Heart right ventricle (tissue), 16 donors: ENCODE measurements around the gene PKD1L1. TPM values are rescaled to one million over a fixed set of nuclear protein-coding genes. Genes with fewer than 3 reads are reported as not detected.

Experiments
- ATAC-seq, 8 donors: fragments of 200-7000 bp; cut with Tn5 transposase; one replicate each; pipeline ENCODE4 v1.9.1; 2020; ENCODE audit warnings: mild to moderate bottlenecking in 8 of 8, moderate library complexity in 8 of 8, moderate number of reproducible peaks in 1 of 8
- DNase-seq, 2 donors: peaks; one replicate each; pipeline ENCODE4 v3.0.0-alpha.2; 2020
- H3K27ac ChIP-seq, 10 donors: fragments of 200-600 bp; sonication (generic) in 2 of 10; one replicate each; pipeline versions ENCODE4 v1.5.0 to v1.8.0; 2020 to 2022; ENCODE audit warnings: mild to moderate bottlenecking in 3 of 10
- H3K27me3 ChIP-seq, 7 donors: fragments of 200-600 bp; one replicate each; pipeline ENCODE4 v1.8.0; 2021 to 2022; ENCODE audit warnings: mild to moderate bottlenecking in 2 of 7
- H3K36me3 ChIP-seq, 9 donors: fragments of 200-600 bp; sonication (generic) in 1 of 9; one replicate each; pipeline versions ENCODE4 v1.5.0 to v1.8.0; 2020 to 2022; ENCODE audit warnings: mild to moderate bottlenecking in 2 of 9
- H3K4me1 ChIP-seq, 9 donors: fragments of 200-600 bp; sonication (generic) in 1 of 9; one replicate each; pipeline versions ENCODE4 v1.5.0 to v1.8.0; 2020 to 2022; ENCODE audit warnings: mild to moderate bottlenecking in 4 of 9
- H3K4me3 ChIP-seq, 10 donors: fragments of 200-600 bp; sonication (generic) in 2 of 10; one replicate each; pipeline versions ENCODE4 v1.5.0 to v1.8.0; 2020 to 2022; ENCODE audit warnings: mild to moderate bottlenecking in 7 of 10, moderate library complexity in 2 of 10
- H3K9me3 ChIP-seq, 11 donors: fragments of 200-600 bp in 10 of 11; sonication (generic) in 2 of 11; one replicate each; pipeline versions ENCODE4 v1.5.0 to v1.8.0; 2013 to 2022; ENCODE audit warnings: mild to moderate bottlenecking in 2 of 11, control low read depth in 1 of 11, moderate library complexity in 1 of 11
- CTCF ChIP-seq, 9 donors: fragments of 200-600 bp; sonication (generic) in 2 of 9; IDR thresholded peaks; one replicate each; pipeline versions ENCODE4 v1.5.0 to v1.8.0; 2021 to 2022; ENCODE audit warnings: antibody characterized with exemption in 9 of 9, mild to moderate bottlenecking in 5 of 9, moderate library complexity in 1 of 9
- WGBS, 2 donors: extraction: QIAGEN DNeasy Blood & Tissue Kit; methylation state at CpG; one replicate each; pipeline ENCODE4 v1.1.7; 2013; ENCODE audit warnings: inconsistent platforms in 1 of 2; 5-methylcytosine and 5-hydroxymethylcytosine counted together
- intact Hi-C, 10 donors: fragments of 100-400 bp; cut with DNase I; formaldehyde crosslinking; loops; one replicate each; pipeline versions ENCODE4 v1.11.1 to v1.14.2; 2022
- polyA plus RNA-seq, 2 donors: library from polyadenylated mRNA; stranded (reverse); fragments of 200-250 nt; gene quantifications; one replicate each; pipeline ENCODE4 v1.2.3, GENCODE V29; 2013
- total RNA-seq, 10 donors: library from RNA; stranded (reverse); fragmentation: NEBNext Ultra II Directional in 3 of 10; extraction: Animal tissue kit (Norgen Biotek cat#: 25700) in 3 of 10; gene quantifications; one replicate each; pipeline versions ENCODE4 v1.2.1 to v1.2.4, GENCODE V29; 2021 to 2023
- donor health status: Arrhythmogenic right ventricular cardiomyopathy.
- donor health status: ischemic (EF 13 %, LVEDD 7.1; RV severe dilation, severe dysfunction).
- donor health status: healthy with polysubstance abuse.
- donor health status: DM: no; HTN: yes; CAD: no.
- donor health status: DM: no; HTN: no; CAD: no.
- donor health status: ischemic (EF 25% LVEDD 6.9; RV normal size, moderate dysfunction).
- donor health status: ischemic (EF 25% LVEDD 5.7; RV mildly dilated, moderate dysfunction).
- donor health status: healthy.
- donor health status: DM: yes; HTN: yes; CAD: no.
- donor health status: Ischemic cardiomyopathy.
- donor health status: ischemic (EF 35%, LVEDD 5.7; RV mildly dilated, moderate dysfunction).
- donor health status: nonischemic (EF 11% LVEDD 7.7; RV severe dilation, severe dysfunction).
- donor health status: DM: yes; HTN: yes; CAD: no.
- donor health status: PGD.
- donor health status: ischemic (EF 29% LVEDD 5.4; RV normal size, mild dysfunction).
- donor health status: nonischemic (EF 23%, LVEDD 6.1; RV moderate dilation, normal function).

Gene PKD1L1
- total and polyA plus RNA-seq, 12 donors = 1.5 to 4.7 (median 2.4) TPM

- Histone ChIP-seq H3K4me3 (no peak overlapping the region), H3K4me1 (peaks cover 0 to 15% (median 0%) of the 10 kb centered on the region in 9 donors), H3K9me3 (no peaks in the 10 kb centered on the region), H3K27me3 (no peaks in the 10 kb centered on the region), H3K27ac (no peak overlapping the region), H3K36me3 (peaks cover 0 to 7% (median 0%) of the 10 kb centered on the region in 9 donors)
- DNase-seq (no peak), ATAC-seq (peak; percentile 29 to 76 (median 61))
- intact Hi-C loops = no loop called here
- WGBS, 2 donors = 35 to 64% methylated on average over 8 of the region's 8 CpGs
- no peak for TF ChIP-seq CTCF (IDR thresholded peaks at IDR 0.05)
These were observed 120.9 kb downstream of the PKD1L1 start for GRCh38 chr7:47827351-47827756.

GRCh38 chr7:47826754-47827153 lies 121.5 kb downstream of the PKD1L1 start:
- Histone ChIP-seq H3K27ac (no peak overlapping the region), H3K4me3 (no peak overlapping the region), H3K27me3 (no peaks in the 10 kb centered on the region), H3K9me3 (no peaks in the 10 kb centered on the region), H3K4me1 (peaks cover 0 to 15% (median 0%) of the 10 kb centered on the region in 9 donors), H3K36me3 (peaks cover 0 to 7% (median 0%) of the 10 kb centered on the region in 9 donors)
- 42 to 43% methylated on average over 1 of the region's 1 CpG for WGBS, 2 donors
- intact Hi-C loops = no loop called here
- ATAC-seq (no peak), DNase-seq (no peak)
- no peak for TF ChIP-seq CTCF (IDR thresholded peaks at IDR 0.05)

- 92 to 94% methylated on average over 3 of the region's 3 CpGs for WGBS, 2 donors
- peaks cover 0 to 10% (median 0%) of the 10 kb centered on the region in 9 donors for H3K36me3 ChIP-seq
- no peak overlapping the region for H3K4me3 ChIP-seq
- H3K27me3 ChIP-seq = no peaks in the 10 kb centered on the region
- peaks cover 0 to 15% (median 10%) of the 10 kb centered on the region in 9 donors for H3K4me1 ChIP-seq
- peak in 4 of 9 donors; percentile 0 to 47 (median 24) for TF ChIP-seq CTCF (IDR thresholded peaks at IDR 0.05)
- H3K9me3 ChIP-seq = no peaks in the 10 kb centered on the region
- DNase-seq (no peak), ATAC-seq (peak in 1 of 8 donors; percentile 17)
- intact Hi-C loops = loop anchor here (1.0 to 10.0 kb wide), 11 partner anchors 235 to 553 kb away; partner anchors contain the start of gene TNS3 (in 2 of the 10)
- H3K27ac ChIP-seq = no peak overlapping the region
These were observed 128.7 kb downstream of the PKD1L1 start for GRCh38 chr7:47819607-47819920.

GRCh38 chr7:47818796-47819606 lies 129.3 kb downstream of the PKD1L1 start:
- H3K36me3 ChIP-seq = peaks cover 0 to 10% (median 0%) of the 10 kb centered on the region in 9 donors
- peaks cover 0 to 20% (median 14%) of the 10 kb centered on the region in 9 donors for H3K4me1 ChIP-seq
- WGBS, 2 donors = 62 to 69% methylated on average over 6 of the region's 6 CpGs
- H3K9me3 ChIP-seq = no peaks in the 10 kb centered on the region
- no peak overlapping the region for H3K4me3 ChIP-seq
- peak; percentile 54 to 62 for DNase-seq
- intact Hi-C loops = loop anchor here (1.0 to 10.0 kb wide), 11 partner anchors 234 to 553 kb away; partner anchors contain the start of gene TNS3 (in 2 of the 10)
- TF ChIP-seq CTCF (IDR thresholded peaks at IDR 0.05) = peak; percentile 71 to 99 (median 93)
- no peak overlapping the region for H3K27ac ChIP-seq
- ATAC-seq = peak in 6 of 8 donors; percentile 65 to 81 (median 71)
- H3K27me3 ChIP-seq = no peaks in the 10 kb centered on the region
